GM12878 (cell line): ENCODE data around the gene KIF2C. TPM values are rescaled to one million over a fixed set of nuclear protein-coding genes. Genes with fewer than 3 reads are reported as not detected.

Experiments used
- ATAC-seq: fragments of 200-7000 bp; cut with Tn5 transposase; 3 replicates; pipeline ENCODE4 v1.9.1; 2020; ENCODE audit warnings: mild to moderate bottlenecking, moderate library complexity
- BruUV-seq: library from RNA; stranded (reverse); fragments of 400-500 nt; replicated peaks from 2 replicates; lab custom pipeline; 2021; lab: Mats Ljungman, UMichigan
- CTCF ChIA-PET: fragments of 300-600 bp; sonication (Branson Sonifier 250); formaldehyde crosslinking; extraction: SDS; loops from one replicate; lab custom pipeline; 2021; ENCODE audit warnings: inconsistent platforms; lab: Yijun Ruan, JAX
- POLR2A ChIA-PET: fragments of 350-600 bp; formaldehyde crosslinking; extraction: SDS; loops from one replicate; lab custom pipeline; 2021; ENCODE audit warnings: inconsistent platforms; lab: Charles Lee
- RAD21 ChIA-PET: fragments of 300-600 bp; sonication (Branson Sonifier 250); formaldehyde crosslinking; loops from one replicate; lab custom pipeline; 2023; ENCODE audit warnings: antibody characterized with exemption; ENCODE audit not compliant: unreplicated experiment; lab: Charles Lee
- SMC1A ChIA-PET: fragments of 300-600 bp; sonication (Branson Sonifier 250); formaldehyde crosslinking; loops from one replicate; lab custom pipeline; 2023; ENCODE audit not compliant: unreplicated experiment, uncharacterized antibody; lab: Charles Lee
- DNase-seq: peaks from one replicate; pipeline ENCODE4 v3.0.0-alpha.2; 2011; ENCODE audit warnings: low read depth, low spot score
- FAIRE-seq: peaks from 3 replicates; lab custom pipeline; 2011; peaks lifted over from hg19 to GRCh38; lab: Jason Lieb, UNC
- H2AFZ ChIP-seq: 2 replicates; pipeline ENCODE4 v1.6.0; 2011; ENCODE audit warnings: low read depth, low read length, control low read depth; ENCODE audit not compliant: control insufficient read depth
- H3K27ac ChIP-seq: 2 replicates; pipeline ENCODE4 v1.5.1; 2011; ENCODE audit warnings: control low read depth; ENCODE audit not compliant: control insufficient read depth, insufficient read depth
- H3K27me3 ChIP-seq, 2 experiments: replicated peaks in 1 of 2; 2 replicates each; pipeline versions ENCODE4 v1.6.0 to v1.6.1; 2011; ENCODE audit warnings: low read length in 1 of 2; ENCODE audit not compliant: control insufficient read depth in 2 of 2, insufficient read depth in 2 of 2
- H3K36me3 ChIP-seq, 2 experiments: 2 replicates each; pipeline ENCODE4 v1.5.1; 2011; ENCODE audit warnings: low read length in 1 of 2; ENCODE audit not compliant: control insufficient read depth in 2 of 2, insufficient read depth in 2 of 2
- H3K4me1 ChIP-seq: 2 replicates; pipeline ENCODE4 v1.6.1; 2011; ENCODE audit warnings: mild to moderate bottlenecking, low read length, moderate library complexity, mixed read lengths; ENCODE audit not compliant: control insufficient read depth, insufficient read depth
- H3K4me2 ChIP-seq: 2 replicates; pipeline ENCODE4 v1.6.0; 2011; ENCODE audit warnings: control low read depth; ENCODE audit not compliant: control insufficient read depth, insufficient read depth
- H3K4me3 ChIP-seq: fragments of 200-600 bp; sonication (generic); 2 replicates; pipeline ENCODE4 v1.5.1; 2016
- H3K79me2 ChIP-seq: 2 replicates; pipeline ENCODE4 v1.6.0; 2011; ENCODE audit warnings: low read length; ENCODE audit not compliant: control insufficient read depth, insufficient read depth
- H3K9ac ChIP-seq: 2 replicates; pipeline ENCODE4 v1.8.0; 2011; ENCODE audit warnings: low read length, control low read depth, mixed read lengths; ENCODE audit not compliant: control insufficient read depth, insufficient read depth
- H3K9me3 ChIP-seq: replicated peaks from 3 replicates; pipeline ENCODE4 v1.5.1; 2011; ENCODE audit warnings: mild to moderate bottlenecking, low read length; ENCODE audit not compliant: control insufficient read depth, insufficient read depth
- H4K20me1 ChIP-seq: 2 replicates; pipeline ENCODE4 v1.6.0; 2011; ENCODE audit not compliant: control insufficient read depth, insufficient read depth
- E4F1 ChIP-seq: fragments of 450-650 bp; IDR thresholded peaks from 2 replicates; pipeline ENCODE4 v1.6.1; 2018; ENCODE audit warnings: borderline replicate concordance, mild to moderate bottlenecking; ENCODE audit not compliant: partially characterized antibody
- NRF1 ChIP-seq: conservative IDR thresholded peaks from 2 replicates; pipeline ENCODE4 v1.6.1; 2011; ENCODE audit warnings: mild to moderate bottlenecking, low read depth, low read length, improper control_type of control experiment
- PML ChIP-seq: IDR thresholded peaks from 2 replicates; pipeline ENCODE4 v1.6.1; 2012; ENCODE audit warnings: low read length, inconsistent platforms
- POU2F2 ChIP-seq: IDR thresholded peaks from 3 replicates; pipeline ENCODE4 v1.6.1; 2011; ENCODE audit warnings: low read depth, mild to moderate bottlenecking, low read length, borderline replicate concordance
- RAD51 ChIP-seq: fragments of 450-650 bp; IDR thresholded peaks from 2 replicates; pipeline ENCODE4 v1.6.1; 2016; ENCODE audit warnings: moderate library complexity, mild to moderate bottlenecking, inconsistent platforms
- SIN3A ChIP-seq: IDR thresholded peaks from 2 replicates; pipeline ENCODE4 v1.6.1; 2012; ENCODE audit warnings: low read depth, low read length, improper control_type of control experiment
- TCF7 ChIP-seq: IDR thresholded peaks from 2 replicates; pipeline ENCODE4 v1.6.1; 2014; ENCODE audit warnings: antibody characterized with exemption, borderline replicate concordance
- WGBS: methylation state at CpG from one replicate; pipeline ENCODE4 v1.1.6; 2016; ENCODE audit warnings: low lambda C conversion rate; ENCODE audit not compliant: insufficient replicate concordance, insufficient coverage; ENCODE audit errors: missing lambda C conversion rate; 5-methylcytosine and 5-hydroxymethylcytosine counted together
- in situ Hi-C: fragments of 300-500 bp; cut with MboI; formaldehyde crosslinking; loops from 9 replicates; pipeline ENCODE4 v1.14.3; 2018; ENCODE audit warnings: mixed read lengths
- intact Hi-C: fragments of 100-400 bp; cut with micrococcal nuclease; formaldehyde crosslinking; loops from one replicate; pipeline ENCODE4 v1.14.2; 2022; ENCODE audit not compliant: unreplicated experiment
- polyA plus RNA-seq, 11 experiments: library from polyadenylated mRNA; depleted of rRNA in 4 of 11; unstranded in 6 of 11; stranded (reverse) in 5 of 11; fragments of >200 nt; fragmentation: Nextera tagmentation in 4 of 11; fragmentation: Illumina TruSeq in 1 of 11; extraction: Ambion mirVana in 4 of 11; extraction: Trizol in 1 of 11; gene quantifications; 1 replicate in 1 of 11; 2 replicates in 10 of 11; pipeline versions ENCODE4 v1.2.1 to v1.2.3, GENCODE V29; 2011 to 2016; ENCODE audit warnings: inconsistent platforms in 2 of 11, missing spikeins in 2 of 11, low read depth in 1 of 11
- total RNA-seq, 4 experiments: library from RNA; depleted of rRNA in 3 of 4; stranded (reverse); fragments of >200 nt in 3 of 4; fragmentation: Illumina TruSeq in 1 of 4; extraction: Trizol in 1 of 4; gene quantifications; 2 replicates each; pipeline versions ENCODE4 v1.2.1 to v1.2.3, GENCODE V29; 2013 to 2021
- TF ChIP-seq, protein P1 (sequence below): IDR thresholded peaks from 2 replicates; pipeline ENCODE4 v1.6.1; 2011; ENCODE audit warnings: borderline replicate concordance, low read depth, mild to moderate bottlenecking, moderate library complexity, low read length; ENCODE audit not compliant: insufficient read depth, poor library complexity, severe bottlenecking

KIF2C gene
- total and polyA plus RNA-seq, 10 of the 15 experiments (the other 5 are each of a cell fraction or from before 2014, with no cell fraction given), result 42.3 to 104 (median 83.8) TPM

- no peak overlapping the region for H2AFZ ChIP-seq
- 56% methylated on average over 6 of the region's 6 CpGs for WGBS
- no TSS peak for BruUV-seq
- SMC1A ChIA-PET, result interaction anchor here (0.8 to 9.8 kb wide), 9 partner anchors 11 to 584 kb away, joined by 3 to 73 read pairs (median 5); partner anchors contain the start of genes PLK3, RNU5D-1 and UROD
- no peak for TF ChIP-seq TCF7
- TF ChIP-seq POU2F2, result no peak
- TF ChIP-seq RAD51, result no peak
- TF ChIP-seq NRF1, result no peak
- TF ChIP-seq, protein P1, sequence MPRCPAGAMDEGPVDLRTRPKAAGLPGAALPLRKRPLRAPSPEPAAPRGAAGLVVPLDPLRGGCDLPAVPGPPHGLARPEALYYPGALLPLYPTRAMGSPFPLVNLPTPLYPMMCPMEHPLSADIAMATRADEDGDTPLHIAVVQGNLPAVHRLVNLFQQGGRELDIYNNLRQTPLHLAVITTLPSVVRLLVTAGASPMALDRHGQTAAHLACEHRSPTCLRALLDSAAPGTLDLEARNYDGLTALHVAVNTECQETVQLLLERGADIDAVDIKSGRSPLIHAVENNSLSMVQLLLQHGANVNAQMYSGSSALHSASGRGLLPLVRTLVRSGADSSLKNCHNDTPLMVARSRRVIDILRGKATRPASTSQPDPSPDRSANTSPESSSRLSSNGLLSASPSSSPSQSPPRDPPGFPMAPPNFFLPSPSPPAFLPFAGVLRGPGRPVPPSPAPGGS, result no peak
- TF ChIP-seq E4F1, result no peak
- no peak for TF ChIP-seq SIN3A
- no peak for TF ChIP-seq PML
- TF ChIP-seq, all 136 proteins: peak for 0
- ChIA-PET RAD21 (interaction anchor here (1.0 to 2.6 kb wide), 6 partner anchors 10 to 773 kb away, joined by 3 to 11 read pairs (median 4); partner anchors contain the start of genes RNU5D-1 and TESK2), CTCF (interaction anchor here (0.6 to 12.6 kb wide), 11 partner anchors 10 to 581 kb away, joined by 3 to 175 read pairs (median 5); partner anchors contain the start of genes BEST4 and RNU5D-1), POLR2A (interaction anchor here (0.7 to 9.8 kb wide), 7 partner anchors 11 to 293 kb away, joined by 3 to 110 read pairs (median 4); partner anchors contain the start of genes HECTD3 and RNU5D-1)
- Histone ChIP-seq H3K4me3 (no peak overlapping the region), H3K27ac (0 out of 2 replicates have a peak overlapping the region, but pooled peaks have one; percentile 37), H3K4me2 (peak overlapping the region; percentile 31), H3K36me3 (no peaks in the 10 kb centered on the region), H4K20me1 (no peaks in the 10 kb centered on the region), H3K4me1 (peaks cover 57% of the 10 kb centered on the region), H3K27me3 (no peaks in the 10 kb centered on the region), H3K9me3 (no peaks in the 10 kb centered on the region), H3K9ac (no peak overlapping the region), H3K79me2 (no peaks in the 10 kb centered on the region)
- ATAC-seq (no peak), DNase-seq (no peak), FAIRE-seq (no peak)
- intact Hi-C loops (no loop called here), in situ Hi-C loops (loop anchor here (5.0 kb wide), 1 partner anchor 584 kb away; no protein-coding TSS in a partner anchor)
Measured at GRCh38 chr1:44718091-44718490, 21.5 kb upstream of the KIF2C start.
